Body of pancreas (tissue), 4 donors: ENCODE data around the gene CTNND2.
"Not testable (repeated sequence)": the region's sequence is repeated elsewhere in the genome, so short reads cannot be mapped to it uniquely, and the experiment has no call there.

Experiments used
- CTCF ChIP-seq, 7 experiments: fragments of 450-650 bp in 4 of 7; fragments of 200-600 bp in 3 of 7; sonication (generic) in 3 of 7; IDR thresholded peaks; one replicate each; pipeline ENCODE4 v1.5.1; 2016 to 2019; ENCODE audit warnings: antibody characterized with exemption in 7 of 7
- POLR2A ChIP-seq, 3 donors: fragments of 450-650 bp; IDR thresholded peaks; one replicate each; pipeline ENCODE4 v1.6.1; 2016; ENCODE audit warnings: antibody characterized with exemption in 3 of 3, mild to moderate bottlenecking in 2 of 3

GRCh38 chr5:11616624-11617023, 287.6 kb downstream of the CTNND2 start:
- TF ChIP-seq CTCF, POLR2A (IDR thresholded peaks at IDR 0.05): not testable (repeated sequence)
